ENCODE measurements around the gene SPACA5B.

GRCh38 chrX:48179691-48180090 lies 49.3 kb downstream of the SPACA5B start:
- TF ChIP-seq CTCF (IDR thresholded peaks at IDR 0.05; ENCODE audit: low read depth, low read length, poor library complexity, severe bottlenecking) (no peak), EZH2phosphoT487 (IDR thresholded peaks at IDR 0.05; ENCODE audit: borderline replicate concordance, low read length) (no peak)

Measured in DOHH2 (cell line).